ENCODE data around the gene PRMT7.

Gene PRMT7

GRCh38 chr16:68397710-68398201, 86.9 kb downstream of the PRMT7 start:
- Histone ChIP-seq H3K4me1 (ENCODE audit: control insufficient read depth, low read depth, low read length) (peaks cover 3% of the 10 kb centered on the region), H3K9me3 (ENCODE audit: control insufficient read depth, low read depth, low read length) (no peaks in the 10 kb centered on the region), H3K27ac (ENCODE audit: low read length) (no peak overlapping the region), H3K27me3 (ENCODE audit: control insufficient read depth, insufficient read depth, low read length) (no peaks in the 10 kb centered on the region), H3K4me3 (ENCODE audit: low read length) (no peak overlapping the region), H3K36me3 (ENCODE audit: control insufficient read depth, low read depth, low read length) (no peaks in the 10 kb centered on the region), H3K9ac (ENCODE audit: low read length) (no peak overlapping the region)

- Histone ChIP-seq H3K9me3 (ENCODE audit: control insufficient read depth, low read depth, low read length) (no peaks in the 10 kb centered on the region), H3K9ac (ENCODE audit: low read length) (no peak overlapping the region), H3K4me3 (ENCODE audit: low read length) (no peak overlapping the region), H3K27me3 (ENCODE audit: control insufficient read depth, insufficient read depth, low read length) (no peaks in the 10 kb centered on the region), H3K36me3 (ENCODE audit: control insufficient read depth, low read depth, low read length) (no peaks in the 10 kb centered on the region), H3K27ac (ENCODE audit: low read length) (no peak overlapping the region), H3K4me1 (ENCODE audit: control insufficient read depth, low read depth, low read length) (peaks cover 3% of the 10 kb centered on the region)
These were observed 88.6 kb downstream of the PRMT7 start for GRCh38 chr16:68399456-68399855.

DNA sequence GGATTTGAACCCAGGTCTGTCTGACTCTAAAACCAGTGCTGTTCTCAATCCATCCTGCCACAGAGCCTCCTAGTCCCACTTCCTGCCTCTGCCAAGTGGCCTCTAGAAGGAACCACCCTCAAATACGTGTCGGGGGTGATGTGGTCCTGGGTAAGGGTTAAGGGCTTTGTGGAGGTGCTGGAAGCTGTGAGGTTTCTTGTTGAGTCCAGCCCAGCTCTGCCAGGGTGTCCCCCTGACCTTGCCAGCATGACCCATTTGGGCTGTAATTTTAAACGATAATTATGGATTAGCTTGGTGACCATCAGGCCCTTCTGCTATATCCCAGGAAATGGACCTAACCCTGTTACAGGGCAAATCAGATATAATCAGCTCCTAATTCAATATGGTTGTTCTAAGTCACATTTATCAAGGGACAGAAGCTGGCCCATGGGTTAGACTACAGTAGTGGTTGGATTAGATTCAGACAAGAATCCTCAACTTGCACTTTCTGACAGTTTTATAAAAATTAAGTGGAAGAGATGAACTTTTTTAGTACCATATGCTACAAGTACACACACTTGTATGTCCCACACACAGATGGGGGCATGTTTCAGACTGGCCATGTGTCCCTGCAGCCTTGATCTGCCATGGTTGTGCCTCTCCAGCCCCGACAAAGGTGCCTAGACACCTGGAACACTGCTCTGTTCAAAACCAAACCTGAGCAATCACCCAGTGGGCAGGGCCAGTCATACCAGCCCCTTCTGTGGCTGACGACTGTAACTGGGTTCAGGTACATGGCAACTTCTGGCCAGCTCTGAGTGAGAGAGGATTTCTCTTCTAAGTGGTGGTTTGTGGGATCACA, 89.5 kb downstream of the PRMT7 start:
- H3K4me1 ChIP-seq (ENCODE audit: control insufficient read depth, low read depth, low read length) = peaks cover 3% of the 10 kb centered on the region
- H3K4me3 ChIP-seq (ENCODE audit: low read length) = no peak overlapping the region
- no peaks in the 10 kb centered on the region for H3K27me3 ChIP-seq (ENCODE audit: control insufficient read depth, insufficient read depth, low read length)
- no peak overlapping the region for H3K9ac ChIP-seq (ENCODE audit: low read length)
- no peak overlapping the region for H3K27ac ChIP-seq (ENCODE audit: low read length)
- H3K9me3 ChIP-seq (ENCODE audit: control insufficient read depth, low read depth, low read length) = no peaks in the 10 kb centered on the region
- no peaks in the 10 kb centered on the region for H3K36me3 ChIP-seq (ENCODE audit: control insufficient read depth, low read depth, low read length)

- H3K9ac ChIP-seq (ENCODE audit: low read length) = no peak overlapping the region
- H3K27me3 ChIP-seq (ENCODE audit: control insufficient read depth, insufficient read depth, low read length) = no peaks in the 10 kb centered on the region
- H3K4me3 ChIP-seq (ENCODE audit: low read length) = no peak overlapping the region
- H3K4me1 ChIP-seq (ENCODE audit: control insufficient read depth, low read depth, low read length) = peaks cover 3% of the 10 kb centered on the region
- H3K9me3 ChIP-seq (ENCODE audit: control insufficient read depth, low read depth, low read length) = no peaks in the 10 kb centered on the region
- no peaks in the 10 kb centered on the region for H3K36me3 ChIP-seq (ENCODE audit: control insufficient read depth, low read depth, low read length)
- no peak overlapping the region for H3K27ac ChIP-seq (ENCODE audit: low read length)
These were observed 90.2 kb downstream of the PRMT7 start for GRCh38 chr16:68400924-68401460.

GRCh38 chr16:68401871-68402747, 91.3 kb downstream of the PRMT7 start:
- no peak overlapping the region for H3K27ac ChIP-seq (ENCODE audit: low read length)
- no peak overlapping the region for H3K4me3 ChIP-seq (ENCODE audit: low read length)
- no peaks in the 10 kb centered on the region for H3K27me3 ChIP-seq (ENCODE audit: control insufficient read depth, insufficient read depth, low read length)
- H3K4me1 ChIP-seq (ENCODE audit: control insufficient read depth, low read depth, low read length) = peaks cover 7% of the 10 kb centered on the region
- H3K36me3 ChIP-seq (ENCODE audit: control insufficient read depth, low read depth, low read length) = no peaks in the 10 kb centered on the region
- H3K9ac ChIP-seq (ENCODE audit: low read length) = no peak overlapping the region
- H3K9me3 ChIP-seq (ENCODE audit: control insufficient read depth, low read depth, low read length) = no peaks in the 10 kb centered on the region

DNA sequence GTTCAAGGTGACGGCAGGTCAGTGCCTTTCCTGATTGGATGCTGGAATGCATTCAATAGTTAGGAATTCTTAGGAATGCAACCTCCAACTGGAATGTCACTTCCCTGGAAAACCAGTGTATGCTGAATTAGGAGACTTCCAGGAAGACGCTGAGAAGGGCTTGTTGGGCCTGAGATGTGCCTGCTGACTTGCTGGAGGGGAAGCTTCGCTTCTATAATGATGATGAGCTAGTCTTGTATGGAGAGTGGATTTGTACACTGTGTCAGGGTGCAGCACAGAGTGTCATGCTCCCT, 91.9 kb downstream of the PRMT7 start:
- Histone ChIP-seq H3K4me1 (ENCODE audit: control insufficient read depth, low read depth, low read length) (peaks cover 5% of the 10 kb centered on the region), H3K4me3 (ENCODE audit: low read length) (no peak overlapping the region), H3K36me3 (ENCODE audit: control insufficient read depth, low read depth, low read length) (no peaks in the 10 kb centered on the region), H3K9me3 (ENCODE audit: control insufficient read depth, low read depth, low read length) (no peaks in the 10 kb centered on the region), H3K27ac (ENCODE audit: low read length) (no peak overlapping the region), H3K9ac (ENCODE audit: low read length) (no peak overlapping the region), H3K27me3 (ENCODE audit: control insufficient read depth, insufficient read depth, low read length) (no peaks in the 10 kb centered on the region)

DNA sequence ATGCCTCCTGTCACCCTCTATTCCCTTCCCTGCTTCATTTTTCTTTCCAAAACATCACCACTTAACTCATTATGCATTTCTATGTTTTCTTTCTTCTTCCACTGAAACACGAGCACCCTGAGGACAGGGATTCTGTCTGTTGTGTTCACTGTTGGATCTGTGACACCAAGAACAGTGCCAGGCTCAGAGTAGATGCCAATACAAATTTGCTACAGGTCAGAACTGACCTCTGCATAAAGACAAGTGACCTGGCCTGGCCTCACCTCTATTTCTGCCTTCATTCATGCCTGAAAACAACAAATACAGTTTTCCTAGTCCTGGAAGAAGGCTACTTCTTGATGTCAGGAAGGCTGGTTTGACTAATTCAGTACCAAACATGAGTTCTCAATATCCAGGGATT, 92.4 kb downstream of the PRMT7 start:
- Histone ChIP-seq H3K36me3 (ENCODE audit: control insufficient read depth, low read depth, low read length) (no peaks in the 10 kb centered on the region), H3K4me3 (ENCODE audit: low read length) (no peak overlapping the region), H3K27me3 (ENCODE audit: control insufficient read depth, insufficient read depth, low read length) (no peaks in the 10 kb centered on the region), H3K4me1 (ENCODE audit: control insufficient read depth, low read depth, low read length) (peaks cover 6% of the 10 kb centered on the region), H3K27ac (ENCODE audit: low read length) (no peak overlapping the region), H3K9ac (ENCODE audit: low read length) (no peak overlapping the region), H3K9me3 (ENCODE audit: control insufficient read depth, low read depth, low read length) (no peaks in the 10 kb centered on the region)

DNA sequence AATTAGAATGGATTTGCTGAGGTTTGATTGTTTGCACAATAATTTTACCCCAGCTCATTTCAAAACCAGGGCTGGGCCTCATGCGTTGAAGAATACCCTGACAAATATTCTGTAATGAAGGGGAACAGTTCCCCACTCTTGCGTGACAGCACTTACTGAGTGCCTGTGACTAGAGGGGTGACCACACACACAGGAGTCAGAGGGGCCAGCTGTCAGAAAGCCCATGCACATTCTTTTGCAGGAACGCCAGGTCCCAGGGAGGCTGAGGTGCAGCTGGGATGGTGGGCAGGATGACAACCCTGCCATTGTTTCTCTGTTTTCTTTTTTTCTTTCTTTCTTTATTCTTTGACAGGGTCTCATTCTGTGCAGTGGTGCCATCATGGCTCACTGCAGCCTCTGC, 92.9 kb downstream of the PRMT7 start:
- H3K27me3 ChIP-seq (ENCODE audit: control insufficient read depth, insufficient read depth, low read length) = no peaks in the 10 kb centered on the region
- no peak overlapping the region for H3K4me3 ChIP-seq (ENCODE audit: low read length)
- H3K9ac ChIP-seq (ENCODE audit: low read length) = no peak overlapping the region
- H3K4me1 ChIP-seq (ENCODE audit: control insufficient read depth, low read depth, low read length) = peaks cover 12% of the 10 kb centered on the region
- no peaks in the 10 kb centered on the region for H3K36me3 ChIP-seq (ENCODE audit: control insufficient read depth, low read depth, low read length)
- H3K27ac ChIP-seq (ENCODE audit: low read length) = no peak overlapping the region
- H3K9me3 ChIP-seq (ENCODE audit: control insufficient read depth, low read depth, low read length) = no peaks in the 10 kb centered on the region

DNA sequence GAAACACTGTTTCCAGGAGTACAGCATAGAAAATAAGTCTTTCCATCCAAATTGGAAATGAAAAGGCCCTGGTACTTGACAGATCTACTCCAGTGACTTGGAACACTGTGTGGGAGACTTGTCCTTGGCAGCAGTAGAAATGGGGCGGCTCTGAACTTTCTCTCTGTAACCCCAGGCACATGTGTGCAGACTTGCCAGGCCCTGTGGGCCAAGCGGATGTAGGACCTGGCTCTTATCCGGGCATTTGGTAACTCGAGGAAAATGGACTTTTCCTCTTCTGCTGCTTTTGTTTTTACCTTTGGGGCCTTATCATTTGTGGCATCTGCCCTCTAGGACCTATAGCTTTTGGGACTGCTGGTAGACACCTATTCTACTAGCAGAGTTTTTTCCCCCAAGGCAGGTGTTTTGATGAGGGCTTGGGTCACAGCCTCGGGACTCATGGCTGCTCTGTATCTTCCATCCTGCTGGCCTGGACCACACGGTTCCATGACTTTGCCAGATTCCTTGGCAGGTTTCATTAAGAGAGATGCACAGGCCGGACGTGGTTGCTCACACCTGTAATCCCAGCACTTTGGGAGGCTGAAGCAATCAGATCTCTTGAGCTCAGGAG, 94.0 kb downstream of the PRMT7 start:
- Histone ChIP-seq H3K27me3 (ENCODE audit: control insufficient read depth, insufficient read depth, low read length) (no peaks in the 10 kb centered on the region), H3K27ac (ENCODE audit: low read length) (no peak overlapping the region), H3K4me3 (ENCODE audit: low read length) (no peak overlapping the region), H3K9me3 (ENCODE audit: control insufficient read depth, low read depth, low read length) (no peaks in the 10 kb centered on the region), H3K36me3 (ENCODE audit: control insufficient read depth, low read depth, low read length) (no peaks in the 10 kb centered on the region), H3K4me1 (ENCODE audit: control insufficient read depth, low read depth, low read length) (peaks cover 19% of the 10 kb centered on the region), H3K9ac (ENCODE audit: low read length) (no peak overlapping the region)

DNA sequence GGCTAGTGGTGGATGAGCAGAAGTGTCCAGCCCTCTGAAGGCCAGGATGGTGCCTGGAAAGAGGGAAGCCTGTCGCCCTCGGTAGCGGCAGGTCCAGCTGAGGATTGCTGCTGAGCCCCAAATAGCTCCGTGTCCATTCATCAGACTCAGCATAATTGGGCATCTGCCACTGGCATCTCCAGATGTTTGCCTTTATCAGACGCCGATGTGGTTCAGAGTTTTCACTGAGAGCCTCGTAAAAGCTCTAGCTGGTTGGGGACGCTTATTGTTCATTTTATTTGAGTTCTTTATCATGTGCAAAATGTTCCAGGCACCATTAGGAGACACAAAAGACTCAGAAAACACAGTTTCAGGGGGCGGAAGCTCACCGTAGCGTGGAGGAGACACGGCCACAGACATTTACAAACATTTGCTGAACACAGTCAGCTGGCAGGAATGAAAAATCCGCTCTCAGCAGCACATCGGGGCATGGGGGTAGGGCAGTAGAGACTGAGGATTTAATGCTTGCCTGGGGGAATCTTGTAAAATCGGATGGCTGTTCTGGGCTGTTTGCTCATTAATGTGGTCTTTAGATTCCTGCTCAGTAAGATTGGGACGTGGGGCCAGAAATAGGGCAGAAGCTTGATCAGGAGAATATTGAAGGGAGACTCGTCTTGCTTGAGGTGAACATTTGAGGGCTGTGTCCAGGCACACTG, 95.8 kb downstream of the PRMT7 start:
- Histone ChIP-seq H3K27me3 (ENCODE audit: control insufficient read depth, insufficient read depth, low read length) (no peaks in the 10 kb centered on the region), H3K36me3 (ENCODE audit: control insufficient read depth, low read depth, low read length) (no peaks in the 10 kb centered on the region), H3K27ac (ENCODE audit: low read length) (no peak overlapping the region), H3K4me1 (ENCODE audit: control insufficient read depth, low read depth, low read length) (peaks cover 19% of the 10 kb centered on the region), H3K9me3 (ENCODE audit: control insufficient read depth, low read depth, low read length) (no peaks in the 10 kb centered on the region), H3K4me3 (ENCODE audit: low read length) (no peak overlapping the region), H3K9ac (ENCODE audit: low read length) (no peak overlapping the region)

Data from iPS-18a (cell line).